Cortex of kidney (tissue), 1 donor: ENCODE results near the gene ZBTB42.

Experiments used
- DNase-seq: peaks from one replicate; lab custom pipeline; 2025; lab: John Stamatoyannopoulos, UW

The ZBTB42 gene

GRCh38 chr14:104843442-104844305 lies 42.8 kb downstream of the ZBTB42 start:
- no peak for DNase-seq

GRCh38 chr14:104844306-104845032 lies 43.6 kb downstream of the ZBTB42 start:
- no peak for DNase-seq

GRCh38 chr14:104845033-104845666 lies 44.2 kb downstream of the ZBTB42 start:
- no peak for DNase-seq

- DNase-seq = no peak
Observed at GRCh38 chr14:104845834-104846441, 45.0 kb downstream of the ZBTB42 start.

DNA sequence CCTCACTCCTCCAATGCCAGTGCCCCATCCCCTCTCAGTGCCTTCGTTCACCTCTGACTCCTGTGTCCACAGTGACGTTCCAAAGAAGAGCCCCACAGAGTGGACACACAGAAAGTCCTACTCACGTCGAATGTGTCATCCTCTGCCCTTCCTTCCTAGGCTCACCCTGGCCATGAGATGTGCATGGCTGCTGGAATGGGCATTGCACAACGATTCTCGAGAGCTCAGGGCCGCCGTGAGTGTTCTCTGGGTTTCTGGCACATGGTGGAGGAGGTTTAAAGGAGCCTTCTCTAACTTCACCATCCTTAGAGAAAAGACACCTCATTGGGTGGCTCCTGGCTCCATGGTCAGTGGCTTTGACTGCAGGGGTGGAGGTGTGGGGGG lies 51.4 kb downstream of the ZBTB42 start:
- no peak for DNase-seq
